ENCODE measurements around the gene ABR. TPM values are rescaled to one million over a fixed set of nuclear protein-coding genes. Genes with fewer than 3 reads are reported as not detected.

The ABR gene
- total RNA-seq, 2 donors from 2014 or later = 101 to 130 TPM

- H3K36me3 Mint-ChIP-seq (ENCODE audit: low read depth) = peaks cover 2% of the 10 kb centered on the region
- no peak overlapping the region for H3K27ac Mint-ChIP-seq
- no peaks in the 10 kb centered on the region for H3K9me3 ChIP-seq (ENCODE audit: control insufficient read depth, low read length, poor library complexity, severe bottlenecking)
- DNase-seq (no peak), ATAC-seq (no peak)
- no peak overlapping the region for H3K4me3 Mint-ChIP-seq
- peaks cover 16% of the 10 kb centered on the region for H3K4me1 Mint-ChIP-seq
- H3K27me3 Mint-ChIP-seq = no peaks in the 10 kb centered on the region
Observed at GRCh38 chr17:1177016-1177700, 2.6 kb downstream of the ABR start.

- H3K27ac Mint-ChIP-seq = peak overlapping the region; percentile 49
- no peaks in the 10 kb centered on the region for H3K9me3 ChIP-seq (ENCODE audit: control insufficient read depth, low read length, poor library complexity, severe bottlenecking)
- no peak for ATAC-seq
- H3K27me3 Mint-ChIP-seq = no peaks in the 10 kb centered on the region
- no peak for DNase-seq
- peaks cover 2% of the 10 kb centered on the region for H3K36me3 Mint-ChIP-seq (ENCODE audit: low read depth)
- no peak overlapping the region for H3K4me3 Mint-ChIP-seq
- H3K4me1 Mint-ChIP-seq = peaks cover 17% of the 10 kb centered on the region
Observed at GRCh38 chr17:1174263-1174880, 5.4 kb downstream of the ABR start.

- no peak for ATAC-seq
- no peak for DNase-seq
- peaks cover 2% of the 10 kb centered on the region for H3K36me3 Mint-ChIP-seq (ENCODE audit: low read depth)
- peak overlapping the region; percentile 49 for H3K27ac Mint-ChIP-seq
- H3K4me3 Mint-ChIP-seq = peak overlapping the region; percentile 5
- H3K9me3 ChIP-seq (ENCODE audit: control insufficient read depth, low read length, poor library complexity, severe bottlenecking) = no peaks in the 10 kb centered on the region
- H3K4me1 Mint-ChIP-seq = peaks cover 17% of the 10 kb centered on the region
- no peaks in the 10 kb centered on the region for H3K27me3 Mint-ChIP-seq
Observed at GRCh38 chr17:1173432-1174262, 6.1 kb downstream of the ABR start.

GRCh38 chr17:1171953-1172352 is 7.8 kb downstream of the ABR start:
- Mint-ChIP-seq H3K4me1 (peaks cover 11% of the 10 kb centered on the region), H3K4me3 (no peak overlapping the region), H3K36me3 (ENCODE audit: low read depth) (peaks cover 2% of the 10 kb centered on the region), H3K27me3 (no peaks in the 10 kb centered on the region), H3K27ac (no peak overlapping the region)
- ATAC-seq (no peak), DNase-seq (no peak)
- H3K9me3 ChIP-seq (ENCODE audit: control insufficient read depth, low read length, poor library complexity, severe bottlenecking) = no peaks in the 10 kb centered on the region

GRCh38 chr17:1170739-1171138 is 9.0 kb downstream of the ABR start:
- no peak for ATAC-seq
- no peaks in the 10 kb centered on the region for H3K9me3 ChIP-seq (ENCODE audit: control insufficient read depth, low read length, poor library complexity, severe bottlenecking)
- H3K27me3 Mint-ChIP-seq = no peaks in the 10 kb centered on the region
- no peak overlapping the region for H3K4me3 Mint-ChIP-seq
- DNase-seq = no peak
- peaks cover 2% of the 10 kb centered on the region for H3K36me3 Mint-ChIP-seq (ENCODE audit: low read depth)
- peaks cover 11% of the 10 kb centered on the region for H3K4me1 Mint-ChIP-seq
- H3K27ac Mint-ChIP-seq = no peak overlapping the region

GRCh38 chr17:1169929-1170312 is 9.9 kb downstream of the ABR start:
- no peaks in the 10 kb centered on the region for H3K9me3 ChIP-seq (ENCODE audit: control insufficient read depth, low read length, poor library complexity, severe bottlenecking)
- peaks cover 2% of the 10 kb centered on the region for H3K36me3 Mint-ChIP-seq (ENCODE audit: low read depth)
- H3K4me3 Mint-ChIP-seq = no peak overlapping the region
- peaks cover 11% of the 10 kb centered on the region for H3K4me1 Mint-ChIP-seq
- H3K27ac Mint-ChIP-seq = no peak overlapping the region
- DNase-seq (no peak), ATAC-seq (no peak)
- H3K27me3 Mint-ChIP-seq = no peaks in the 10 kb centered on the region

GRCh38 chr17:1169221-1169928 is 10.4 kb downstream of the ABR start:
- H3K27ac Mint-ChIP-seq = no peak overlapping the region
- H3K4me3 Mint-ChIP-seq = no peak overlapping the region
- H3K27me3 Mint-ChIP-seq = no peaks in the 10 kb centered on the region
- H3K4me1 Mint-ChIP-seq = peaks cover 11% of the 10 kb centered on the region
- no peak for DNase-seq
- no peak for ATAC-seq
- peaks cover 2% of the 10 kb centered on the region for H3K36me3 Mint-ChIP-seq (ENCODE audit: low read depth)
- no peaks in the 10 kb centered on the region for H3K9me3 ChIP-seq (ENCODE audit: control insufficient read depth, low read length, poor library complexity, severe bottlenecking)

- Mint-ChIP-seq H3K27me3 (no peaks in the 10 kb centered on the region), H3K4me3 (no peak overlapping the region), H3K36me3 (ENCODE audit: low read depth) (no peaks in the 10 kb centered on the region), H3K4me1 (peaks cover 7% of the 10 kb centered on the region), H3K27ac (no peak overlapping the region)
- H3K9me3 ChIP-seq (ENCODE audit: control insufficient read depth, low read length, poor library complexity, severe bottlenecking) = no peaks in the 10 kb centered on the region
- DNase-seq (no peak), ATAC-seq (no peak)
Observed at GRCh38 chr17:1168533-1169220, 11.1 kb downstream of the ABR start.

- Mint-ChIP-seq H3K4me3 (no peak overlapping the region), H3K36me3 (ENCODE audit: low read depth) (no peaks in the 10 kb centered on the region), H3K4me1 (peaks cover 2% of the 10 kb centered on the region), H3K27ac (no peak overlapping the region), H3K27me3 (no peaks in the 10 kb centered on the region)
- no peaks in the 10 kb centered on the region for H3K9me3 ChIP-seq (ENCODE audit: control insufficient read depth, low read length, poor library complexity, severe bottlenecking)
- ATAC-seq (no peak), DNase-seq (no peak)
Observed at GRCh38 chr17:1166276-1166675, 13.5 kb downstream of the ABR start.

GRCh38 chr17:1165836-1166235 is 13.9 kb downstream of the ABR start:
- H3K27ac Mint-ChIP-seq = no peak overlapping the region
- no peaks in the 10 kb centered on the region for H3K27me3 Mint-ChIP-seq
- peaks cover 2% of the 10 kb centered on the region for H3K4me1 Mint-ChIP-seq
- H3K9me3 ChIP-seq (ENCODE audit: control insufficient read depth, low read length, poor library complexity, severe bottlenecking) = no peaks in the 10 kb centered on the region
- ATAC-seq (no peak), DNase-seq (no peak)
- H3K4me3 Mint-ChIP-seq = no peak overlapping the region
- no peaks in the 10 kb centered on the region for H3K36me3 Mint-ChIP-seq (ENCODE audit: low read depth)

GRCh38 chr17:1164935-1165556 is 14.7 kb downstream of the ABR start:
- no peak for DNase-seq
- no peak overlapping the region for H3K27ac Mint-ChIP-seq
- no peaks in the 10 kb centered on the region for H3K4me1 Mint-ChIP-seq
- H3K9me3 ChIP-seq (ENCODE audit: control insufficient read depth, low read length, poor library complexity, severe bottlenecking) = no peaks in the 10 kb centered on the region
- no peaks in the 10 kb centered on the region for H3K27me3 Mint-ChIP-seq
- ATAC-seq = no peak
- H3K4me3 Mint-ChIP-seq = no peak overlapping the region
- H3K36me3 Mint-ChIP-seq (ENCODE audit: low read depth) = no peaks in the 10 kb centered on the region

GRCh38 chr17:1162116-1162855 is 17.5 kb downstream of the ABR start:
- no peak overlapping the region for H3K4me3 Mint-ChIP-seq
- no peak overlapping the region for H3K27ac Mint-ChIP-seq
- no peaks in the 10 kb centered on the region for H3K9me3 ChIP-seq (ENCODE audit: control insufficient read depth, low read length, poor library complexity, severe bottlenecking)
- DNase-seq = no peak
- ATAC-seq = no peak
- no peaks in the 10 kb centered on the region for H3K36me3 Mint-ChIP-seq (ENCODE audit: low read depth)
- no peaks in the 10 kb centered on the region for H3K4me1 Mint-ChIP-seq
- no peaks in the 10 kb centered on the region for H3K27me3 Mint-ChIP-seq
